HG03196 (cell line): Measurements from ENCODE around the gene ACTA2.

Experiments used
- ATAC-seq: cut with Tn5 transposase; IDR thresholded peaks from one replicate; pipeline ENCODE4 v1.9.1; 2021; ENCODE audit not compliant: unreplicated experiment

The ACTA2 gene

GRCh38 chr10:88896372-88896993 lies 56.1 kb downstream of the ACTA2 start:
- no peak for ATAC-seq

- ATAC-seq: no peak
Observed at GRCh38 chr10:88895250-88895649, 57.3 kb downstream of the ACTA2 start.

GRCh38 chr10:88893611-88894010 lies 59.0 kb downstream of the ACTA2 start:
- no peak for ATAC-seq

- ATAC-seq: no peak
Observed at GRCh38 chr10:88892222-88892967, 60.2 kb downstream of the ACTA2 start.

GRCh38 chr10:88890681-88891381 lies 61.7 kb downstream of the ACTA2 start:
- ATAC-seq: no peak

- ATAC-seq: peak; percentile 42
Observed at GRCh38 chr10:88889559-88890337, 62.8 kb downstream of the ACTA2 start.

GRCh38 chr10:88888810-88889445 lies 63.6 kb downstream of the ACTA2 start:
- no peak for ATAC-seq

GRCh38 chr10:88886557-88886956 lies 66.0 kb downstream of the ACTA2 start:
- peak; percentile 55 for ATAC-seq
